C4-2B (cell line): ENCODE data around the gene TYW5.

Experiments
- CTCF ChIP-seq: fragments of 450-650 bp; conservative IDR thresholded peaks from 2 replicates; pipeline ENCODE4 v1.5.1; 2017; ENCODE audit warnings: mild to moderate bottlenecking
- ZFX ChIP-seq: fragments of 450-650 bp; IDR thresholded peaks from 2 replicates; pipeline ENCODE4 v1.6.1; 2017

DNA sequence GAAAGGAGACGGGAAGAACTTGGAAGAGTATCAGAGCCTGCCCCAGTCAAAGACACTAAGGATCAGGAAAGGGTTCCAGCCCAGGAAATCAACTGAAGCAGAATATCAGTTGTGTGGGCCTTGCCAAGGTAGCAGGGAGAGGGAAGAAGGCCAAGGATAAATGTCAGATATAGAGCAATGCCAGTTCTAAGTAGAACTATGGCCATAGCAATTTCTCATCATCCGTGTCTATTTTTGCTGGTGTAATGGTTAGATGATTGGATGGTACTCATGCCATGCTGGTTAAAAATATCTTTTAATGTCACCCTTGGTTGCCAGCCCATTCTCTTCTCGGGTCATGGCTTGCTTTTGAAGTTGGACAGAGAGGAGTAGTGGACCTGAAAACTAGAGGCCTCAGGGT, 42.0 kb upstream of the TYW5 start:
- TF ChIP-seq CTCF (no peak), ZFX (no peak)
